ENCODE data around the gene GKN1. TPM values are rescaled to one million over a fixed set of nuclear protein-coding genes. Genes with fewer than 3 reads are reported as not detected.
A peak's percentile ranks its signal among the peaks of the same experiment; 100 is the strongest.

Gene GKN1
- total RNA-seq, 1 experiment from 2014 or later, result not detected

DNA sequence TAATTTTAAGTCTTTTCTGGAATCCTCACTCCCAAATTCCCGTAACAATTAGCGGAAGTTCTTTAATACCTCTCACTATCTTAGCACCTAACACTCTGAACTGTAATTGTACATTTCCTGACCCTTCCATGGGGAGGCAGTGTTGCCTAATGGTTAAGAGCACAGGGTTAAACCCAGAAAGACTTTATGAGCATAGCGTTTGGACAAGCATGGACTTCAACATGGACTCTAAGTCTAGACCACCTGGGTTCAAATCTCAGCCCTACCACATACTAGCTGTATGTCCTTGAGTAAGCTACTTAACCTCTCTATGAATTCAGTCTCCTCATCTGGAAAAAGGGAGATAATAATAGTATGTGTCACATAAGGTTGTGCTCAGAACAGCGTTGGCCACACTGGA, 51.6 kb downstream of the GKN1 start:
- ATAC-seq (peak; percentile 82), DNase-seq (ENCODE audit: low spot score) (peak; percentile 45)
- ChIA-PET POLR2A (no interaction called here), CTCF (no interaction called here)
- H3K4me1 Mint-ChIP-seq, result peaks cover 6% of the 10 kb centered on the region
- H3K27me3 Mint-ChIP-seq (ENCODE audit: low read depth), result no peaks in the 10 kb centered on the region
- peak; percentile 45; the same call in 1 of the 2 replicates for TF ChIP-seq CTCF (IDR thresholded peaks at IDR 0.05)
- TF ChIP-seq, protein P1, sequence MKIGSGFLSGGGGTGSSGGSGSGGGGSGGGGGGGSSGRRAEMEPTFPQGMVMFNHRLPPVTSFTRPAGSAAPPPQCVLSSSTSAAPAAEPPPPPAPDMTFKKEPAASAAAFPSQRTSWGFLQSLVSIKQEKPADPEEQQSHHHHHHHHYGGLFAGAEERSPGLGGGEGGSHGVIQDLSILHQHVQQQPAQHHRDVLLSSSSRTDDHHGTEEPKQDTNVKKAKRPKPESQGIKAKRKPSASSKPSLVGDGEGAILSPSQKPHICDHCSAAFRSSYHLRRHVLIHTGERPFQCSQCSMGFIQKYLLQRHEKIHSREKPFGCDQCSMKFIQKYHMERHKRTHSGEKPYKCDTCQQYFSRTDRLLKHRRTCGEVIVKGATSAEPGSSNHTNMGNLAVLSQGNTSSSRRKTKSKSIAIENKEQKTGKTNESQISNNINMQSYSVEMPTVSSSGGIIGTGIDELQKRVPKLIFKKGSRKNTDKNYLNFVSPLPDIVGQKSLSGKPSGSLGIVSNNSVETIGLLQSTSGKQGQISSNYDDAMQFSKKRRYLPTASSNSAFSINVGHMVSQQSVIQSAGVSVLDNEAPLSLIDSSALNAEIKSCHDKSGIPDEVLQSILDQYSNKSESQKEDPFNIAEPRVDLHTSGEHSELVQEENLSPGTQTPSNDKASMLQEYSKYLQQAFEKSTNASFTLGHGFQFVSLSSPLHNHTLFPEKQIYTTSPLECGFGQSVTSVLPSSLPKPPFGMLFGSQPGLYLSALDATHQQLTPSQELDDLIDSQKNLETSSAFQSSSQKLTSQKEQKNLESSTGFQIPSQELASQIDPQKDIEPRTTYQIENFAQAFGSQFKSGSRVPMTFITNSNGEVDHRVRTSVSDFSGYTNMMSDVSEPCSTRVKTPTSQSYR (CRISPR knock-in tag; IDR thresholded peaks at IDR 0.05), result no peak
- H3K27ac Mint-ChIP-seq, result no peak overlapping the region
- H3K9me3 Mint-ChIP-seq, result no peaks in the 10 kb centered on the region
- H3K36me3 Mint-ChIP-seq, result no peaks in the 10 kb centered on the region
- H3K4me3 Mint-ChIP-seq, result no peak overlapping the region

- no peak overlapping the region for H3K4me3 Mint-ChIP-seq
- no peak for ATAC-seq
- ChIA-PET POLR2A (no interaction called here), CTCF (interaction anchor here (1.0 kb wide), 1 partner anchor 281 kb away, joined by 3 read pairs; no protein-coding TSS in a partner anchor)
- peaks cover 3% of the 10 kb centered on the region for H3K4me1 Mint-ChIP-seq
- DNase-seq (ENCODE audit: low spot score), result no peak
- TF ChIP-seq CDX4 (CRISPR knock-in tag; IDR thresholded peaks at IDR 0.05; ENCODE audit: borderline replicate concordance) (no peak), SOX15 (CRISPR knock-in tag; IDR thresholded peaks at IDR 0.05) (no peak), FOXP4 (CRISPR knock-in tag; IDR thresholded peaks at IDR 0.05) (no peak), HMGA2 (CRISPR knock-in tag; IDR thresholded peaks at IDR 0.05) (no peak), ETV6 (CRISPR knock-in tag; IDR thresholded peaks at IDR 0.05) (no peak), ZNF263 (CRISPR knock-in tag; IDR thresholded peaks at IDR 0.05; ENCODE audit: low read depth) (no peak), ZNF396 (CRISPR knock-in tag; IDR thresholded peaks at IDR 0.05; ENCODE audit: borderline replicate concordance) (no peak), SP1 (CRISPR knock-in tag; conservative IDR thresholded peaks at IDR 0.05) (no peak), SMAD3 (CRISPR knock-in tag; IDR thresholded peaks at IDR 0.05; ENCODE audit: borderline replicate concordance) (no peak), CREM (CRISPR knock-in tag; IDR thresholded peaks at IDR 0.05) (no peak), NR3C1 (CRISPR knock-in tag; conservative IDR thresholded peaks at IDR 0.05; ENCODE audit: low read depth) (no peak), ESRRA (CRISPR knock-in tag; IDR thresholded peaks at IDR 0.05; ENCODE audit: borderline replicate concordance) (no peak), GRHL2 (CRISPR knock-in tag; IDR thresholded peaks at IDR 0.05; ENCODE audit: insufficient replicate concordance, severe bottlenecking) (no peak), CBFB (CRISPR knock-in tag; IDR thresholded peaks at IDR 0.05; ENCODE audit: low read depth) (no peak)
- TF ChIP-seq, protein P2, sequence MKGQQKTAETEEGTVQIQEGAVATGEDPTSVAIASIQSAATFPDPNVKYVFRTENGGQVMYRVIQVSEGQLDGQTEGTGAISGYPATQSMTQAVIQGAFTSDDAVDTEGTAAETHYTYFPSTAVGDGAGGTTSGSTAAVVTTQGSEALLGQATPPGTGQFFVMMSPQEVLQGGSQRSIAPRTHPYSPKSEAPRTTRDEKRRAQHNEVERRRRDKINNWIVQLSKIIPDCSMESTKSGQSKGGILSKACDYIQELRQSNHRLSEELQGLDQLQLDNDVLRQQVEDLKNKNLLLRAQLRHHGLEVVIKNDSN (CRISPR knock-in tag; IDR thresholded peaks at IDR 0.05), result no peak
- TF ChIP-seq, protein P3, sequence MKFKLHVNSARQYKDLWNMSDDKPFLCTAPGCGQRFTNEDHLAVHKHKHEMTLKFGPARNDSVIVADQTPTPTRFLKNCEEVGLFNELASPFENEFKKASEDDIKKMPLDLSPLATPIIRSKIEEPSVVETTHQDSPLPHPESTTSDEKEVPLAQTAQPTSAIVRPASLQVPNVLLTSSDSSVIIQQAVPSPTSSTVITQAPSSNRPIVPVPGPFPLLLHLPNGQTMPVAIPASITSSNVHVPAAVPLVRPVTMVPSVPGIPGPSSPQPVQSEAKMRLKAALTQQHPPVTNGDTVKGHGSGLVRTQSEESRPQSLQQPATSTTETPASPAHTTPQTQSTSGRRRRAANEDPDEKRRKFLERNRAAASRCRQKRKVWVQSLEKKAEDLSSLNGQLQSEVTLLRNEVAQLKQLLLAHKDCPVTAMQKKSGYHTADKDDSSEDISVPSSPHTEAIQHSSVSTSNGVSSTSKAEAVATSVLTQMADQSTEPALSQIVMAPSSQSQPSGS (CRISPR knock-in tag; IDR thresholded peaks at IDR 0.05; ENCODE audit: borderline replicate concordance, low read depth), result no peak
- TF ChIP-seq, protein P4, sequence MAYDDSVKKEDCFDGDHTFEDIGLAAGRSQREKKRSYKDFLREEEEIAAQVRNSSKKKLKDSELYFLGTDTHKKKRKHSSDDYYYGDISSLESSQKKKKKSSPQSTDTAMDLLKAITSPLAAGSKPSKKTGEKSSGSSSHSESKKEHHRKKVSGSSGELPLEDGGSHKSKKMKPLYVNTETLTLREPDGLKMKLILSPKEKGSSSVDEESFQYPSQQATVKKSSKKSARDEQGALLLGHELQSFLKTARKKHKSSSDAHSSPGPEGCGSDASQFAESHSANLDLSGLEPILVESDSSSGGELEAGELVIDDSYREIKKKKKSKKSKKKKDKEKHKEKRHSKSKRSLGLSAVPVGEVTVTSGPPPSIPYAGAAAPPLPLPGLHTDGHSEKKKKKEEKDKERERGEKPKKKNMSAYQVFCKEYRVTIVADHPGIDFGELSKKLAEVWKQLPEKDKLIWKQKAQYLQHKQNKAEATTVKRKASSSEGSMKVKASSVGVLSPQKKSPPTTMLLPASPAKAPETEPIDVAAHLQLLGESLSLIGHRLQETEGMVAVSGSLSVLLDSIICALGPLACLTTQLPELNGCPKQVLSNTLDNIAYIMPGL (CRISPR knock-in tag; IDR thresholded peaks at IDR 0.05), result no peak
- no peaks in the 10 kb centered on the region for H3K36me3 Mint-ChIP-seq
- H3K27me3 Mint-ChIP-seq (ENCODE audit: low read depth), result no peaks in the 10 kb centered on the region
- H3K27ac Mint-ChIP-seq, result 0 out of 2 replicates have a peak overlapping the region, but pooled peaks have one; percentile 14
- no peaks in the 10 kb centered on the region for H3K9me3 Mint-ChIP-seq
These were observed 52.4 kb downstream of the GKN1 start for GRCh38 chr2:69026691-69027459.
